Measurements from ENCODE around the gene MMRN1. TPM values are rescaled to one million over a fixed set of nuclear protein-coding genes. Genes with fewer than 3 reads are reported as not detected.

MMRN1 gene
- total RNA-seq, 2 donors from 2014 or later: not detected

- Histone ChIP-seq H3K9me3 (ENCODE audit: control insufficient read depth, low read length) (no peaks in the 10 kb centered on the region), H3K4me1 (ENCODE audit: control insufficient read depth, insufficient read depth, low read length) (no peaks in the 10 kb centered on the region), H3K27ac (ENCODE audit: low read depth, low read length) (no peak overlapping the region), H3K27me3 (ENCODE audit: control insufficient read depth, insufficient read depth, low read length, poor library complexity, severe bottlenecking) (no peaks in the 10 kb centered on the region), H3K9ac (ENCODE audit: extremely low read depth, low read length, poor library complexity, severe bottlenecking) (no peak overlapping the region), H3K4me3 (ENCODE audit: low read length) (no peak overlapping the region), H3K36me3 (ENCODE audit: control insufficient read depth, insufficient read depth, low read length) (no peaks in the 10 kb centered on the region)
- 84% methylated on average over 4 of the region's 4 CpGs; no CpG with 5 or more reads in 1 of the 2 experiments for WGBS, 2 experiments (ENCODE audit: insufficient coverage in 1 of 2, insufficient read length in 1 of 2)
- no peak for DNase-seq
- Mint-ChIP-seq H3K4me1 (peaks cover 6% of the 10 kb centered on the region), H3K36me3 (ENCODE audit: low read depth) (no peaks in the 10 kb centered on the region), H3K9me3 (peaks cover 2% of the 10 kb centered on the region), H3K27ac (no peak overlapping the region), H3K4me3 (no peak overlapping the region), H3K27me3 (ENCODE audit: insufficient read depth) (peaks cover 24% of the 10 kb centered on the region)
- TF ChIP-seq CTCF (conservative IDR thresholded peaks at IDR 0.05): no peak
Observed at GRCh38 chr4:89929425-89930159, 34.9 kb downstream of the MMRN1 start.

- Histone ChIP-seq H3K4me1 (ENCODE audit: control insufficient read depth, insufficient read depth, low read length) (no peaks in the 10 kb centered on the region), H3K9me3 (ENCODE audit: control insufficient read depth, low read length) (no peaks in the 10 kb centered on the region), H3K27me3 (ENCODE audit: control insufficient read depth, insufficient read depth, low read length, poor library complexity, severe bottlenecking) (no peaks in the 10 kb centered on the region), H3K27ac (ENCODE audit: low read depth, low read length) (no peak overlapping the region), H3K36me3 (ENCODE audit: control insufficient read depth, insufficient read depth, low read length) (no peaks in the 10 kb centered on the region), H3K9ac (ENCODE audit: extremely low read depth, low read length, poor library complexity, severe bottlenecking) (no peak overlapping the region), H3K4me3 (ENCODE audit: low read length) (no peak overlapping the region)
- no peaks in the 10 kb centered on the region for H3K4me1 Mint-ChIP-seq
- H3K4me3 Mint-ChIP-seq: no peak overlapping the region
- no peak overlapping the region for H3K27ac Mint-ChIP-seq
- 88% methylated on average over 2 of the region's 2 CpGs; no CpG with 5 or more reads in 1 of the 2 experiments for WGBS, 2 experiments (ENCODE audit: insufficient coverage in 1 of 2, insufficient read length in 1 of 2)
- no peaks in the 10 kb centered on the region for H3K9me3 Mint-ChIP-seq
- no peaks in the 10 kb centered on the region for H3K27me3 Mint-ChIP-seq (ENCODE audit: insufficient read depth)
- H3K36me3 Mint-ChIP-seq (ENCODE audit: low read depth): no peaks in the 10 kb centered on the region
- no peak for TF ChIP-seq CTCF (conservative IDR thresholded peaks at IDR 0.05)
- DNase-seq: no peak
Observed at GRCh38 chr4:89939546-89939945, 44.9 kb downstream of the MMRN1 start.

- H3K4me1 Mint-ChIP-seq: no peaks in the 10 kb centered on the region
- H3K4me3 Mint-ChIP-seq: no peak overlapping the region
- H3K9ac ChIP-seq (ENCODE audit: extremely low read depth, low read length, poor library complexity, severe bottlenecking): no peak overlapping the region
- no peaks in the 10 kb centered on the region for H3K36me3 Mint-ChIP-seq (ENCODE audit: low read depth)
- H3K27ac ChIP-seq (ENCODE audit: low read depth, low read length): no peak overlapping the region
- no peak overlapping the region for H3K4me3 ChIP-seq (ENCODE audit: low read length)
- H3K4me1 ChIP-seq (ENCODE audit: control insufficient read depth, insufficient read depth, low read length): no peaks in the 10 kb centered on the region
- TF ChIP-seq CTCF (conservative IDR thresholded peaks at IDR 0.05): no peak
- H3K9me3 ChIP-seq (ENCODE audit: control insufficient read depth, low read length): no peaks in the 10 kb centered on the region
- H3K27me3 Mint-ChIP-seq (ENCODE audit: insufficient read depth): no peaks in the 10 kb centered on the region
- no peaks in the 10 kb centered on the region for H3K9me3 Mint-ChIP-seq
- no peak for DNase-seq
- no peaks in the 10 kb centered on the region for H3K36me3 ChIP-seq (ENCODE audit: control insufficient read depth, insufficient read depth, low read length)
- no peak overlapping the region for H3K27ac Mint-ChIP-seq
- no peaks in the 10 kb centered on the region for H3K27me3 ChIP-seq (ENCODE audit: control insufficient read depth, insufficient read depth, low read length, poor library complexity, severe bottlenecking)
Observed at GRCh38 chr4:89939994-89940393, 45.3 kb downstream of the MMRN1 start.

Measured in endodermal cell (in vitro differentiated cells).